ENCODE results near the gene CARD10.
"Not testable (repeated sequence)": the region's sequence is repeated elsewhere in the genome, so short reads cannot be mapped to it uniquely, and the experiment has no call there.

CARD10 gene

GRCh38 chr22:37527081-37527752 is 8.0 kb upstream of the CARD10 start:
- DNase-seq (ENCODE audit: low spot score) = not testable (repeated sequence)

- no peak for DNase-seq (ENCODE audit: low spot score)
These were observed 7.2 kb upstream of the CARD10 start for GRCh38 chr22:37526376-37526775.

DNA sequence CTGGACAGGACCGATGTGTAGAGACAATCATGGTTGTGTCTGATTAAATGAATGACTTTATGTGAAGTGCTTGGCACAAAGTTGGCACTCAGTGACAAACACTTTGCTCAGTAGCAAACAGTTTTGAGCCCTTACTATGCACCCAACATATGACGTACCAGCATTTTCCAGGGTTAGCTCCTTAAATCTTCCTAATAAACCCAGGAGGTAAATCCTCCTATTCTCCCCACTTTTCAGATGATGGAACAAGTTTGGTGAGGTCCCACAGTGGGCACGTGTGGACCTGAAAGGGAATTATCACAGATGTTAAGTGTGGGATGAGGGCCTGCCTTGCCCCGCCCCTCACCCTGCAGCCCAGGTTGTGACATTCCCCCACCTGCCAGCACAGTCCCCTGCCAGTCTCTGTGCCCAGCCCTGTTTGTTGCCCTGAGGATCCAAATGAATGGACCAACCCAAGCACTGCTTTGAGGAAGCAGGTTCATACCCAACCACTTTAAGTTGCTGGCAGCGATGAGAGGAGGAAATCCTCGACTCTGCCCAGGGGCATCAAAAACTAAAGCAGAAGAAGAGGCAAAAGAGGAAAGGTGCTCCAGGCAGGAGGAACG is 6.6 kb upstream of the CARD10 start:
- DNase-seq (ENCODE audit: low spot score) = no peak

GRCh38 chr22:37525073-37525745 is 6.0 kb upstream of the CARD10 start:
- no peak for DNase-seq (ENCODE audit: low spot score)

DNA sequence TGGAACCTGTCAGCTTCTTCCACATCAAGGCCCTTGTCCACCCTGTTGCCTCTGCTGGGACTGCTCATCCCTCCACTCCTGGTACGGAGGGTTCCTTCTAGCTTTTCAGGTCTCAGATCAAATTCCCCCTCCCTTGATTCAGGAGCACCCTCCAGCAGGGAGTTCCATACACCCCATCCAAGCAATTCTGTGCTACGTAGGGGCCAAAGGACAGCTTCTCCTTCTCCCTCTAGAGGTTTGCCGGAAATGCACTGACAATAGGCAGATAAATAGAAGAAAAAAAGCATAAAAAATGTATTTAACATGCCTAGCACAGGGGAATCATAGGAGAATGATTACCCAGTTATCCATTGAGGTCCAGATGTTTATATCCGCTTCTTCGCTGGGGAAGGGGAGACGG is 3.3 kb upstream of the CARD10 start:
- DNase-seq (ENCODE audit: low spot score) = no peak

DNA sequence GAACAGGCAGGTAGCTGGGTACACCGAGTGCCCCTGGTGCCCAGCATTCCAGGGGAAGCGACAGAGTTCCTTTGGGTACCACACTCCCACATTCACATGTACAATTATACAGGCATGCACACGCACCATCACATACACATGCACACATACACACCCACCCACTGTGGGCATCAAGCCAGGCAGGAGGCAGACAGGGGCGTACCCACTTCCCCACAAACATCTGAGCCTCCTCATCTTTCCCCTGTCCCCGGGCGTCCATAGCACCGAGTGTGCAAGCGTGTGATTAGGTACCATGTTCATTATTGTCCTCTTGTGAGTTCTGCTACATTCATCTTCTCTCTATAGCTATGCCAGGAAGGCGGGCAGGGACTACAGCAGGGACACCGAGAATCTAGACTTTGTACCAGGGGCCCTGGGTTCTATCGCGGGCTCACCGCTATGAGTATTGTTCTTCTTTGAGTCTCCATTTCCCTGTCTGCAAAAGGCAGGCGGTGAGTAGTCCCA is 2.1 kb upstream of the CARD10 start:
- DNase-seq (ENCODE audit: low spot score) = no peak

- no peak for DNase-seq (ENCODE audit: low spot score)
These were observed 1.6 kb upstream of the CARD10 start for GRCh38 chr22:37520776-37521191.

GRCh38 chr22:37518509-37519267 is 527 bp downstream of the CARD10 start:
- no peak for DNase-seq (ENCODE audit: low spot score)

DNA sequence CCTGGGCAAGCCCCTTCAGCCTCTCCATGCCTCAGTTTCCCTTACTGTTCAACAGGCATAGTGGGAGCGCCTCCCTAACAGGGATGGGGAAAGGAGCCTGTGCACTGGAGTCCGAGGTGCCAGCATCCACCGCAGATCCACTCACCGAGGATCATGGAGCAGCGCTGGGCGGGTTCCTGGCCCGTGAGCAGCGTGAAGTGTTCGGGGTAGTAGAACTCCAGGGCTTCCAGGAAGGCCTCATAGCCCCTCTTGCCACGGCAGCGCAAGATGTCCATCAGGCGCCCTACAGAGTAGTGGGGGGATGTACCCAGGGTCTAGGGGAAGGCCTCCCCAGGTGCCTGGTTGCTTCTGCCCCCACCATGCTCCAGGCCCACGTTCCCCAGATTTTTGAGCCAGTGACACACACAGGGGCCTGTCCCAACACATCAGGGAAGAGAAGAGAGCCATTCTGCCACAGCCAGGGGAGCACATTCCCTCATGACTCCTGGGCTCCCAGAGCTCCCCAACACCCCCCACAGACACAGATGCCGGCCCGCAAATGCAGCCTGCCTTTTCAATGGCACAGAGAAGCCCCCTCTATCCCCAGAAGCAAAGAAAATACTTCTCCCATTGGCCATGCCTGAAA is 1.3 kb downstream of the CARD10 start:
- no peak for DNase-seq (ENCODE audit: low spot score)

DNA sequence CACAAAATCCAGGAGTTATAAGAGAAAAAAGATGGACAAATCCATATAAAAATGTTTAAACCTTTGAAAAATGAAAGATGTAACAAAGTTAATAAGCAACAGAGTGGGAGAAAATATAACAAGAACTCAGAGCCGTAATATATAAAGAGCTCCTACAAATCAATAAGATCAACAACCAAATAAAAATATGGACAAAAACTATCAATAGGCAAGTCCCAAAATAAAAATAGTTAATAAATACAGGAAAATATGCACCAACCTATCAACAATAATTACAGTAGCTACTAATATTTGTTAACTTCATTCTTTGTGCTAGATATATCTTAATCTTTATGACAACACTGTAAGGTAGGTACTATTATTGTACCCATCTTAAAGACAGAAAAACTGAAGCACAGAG is 2.8 kb downstream of the CARD10 start:
- no peak for DNase-seq (ENCODE audit: low spot score)

- DNase-seq (ENCODE audit: low spot score) = no peak
These were observed 3.3 kb downstream of the CARD10 start for GRCh38 chr22:37515901-37516300.

GRCh38 chr22:37514526-37515051 is 4.6 kb downstream of the CARD10 start:
- DNase-seq (ENCODE audit: low spot score) = no peak

DNA sequence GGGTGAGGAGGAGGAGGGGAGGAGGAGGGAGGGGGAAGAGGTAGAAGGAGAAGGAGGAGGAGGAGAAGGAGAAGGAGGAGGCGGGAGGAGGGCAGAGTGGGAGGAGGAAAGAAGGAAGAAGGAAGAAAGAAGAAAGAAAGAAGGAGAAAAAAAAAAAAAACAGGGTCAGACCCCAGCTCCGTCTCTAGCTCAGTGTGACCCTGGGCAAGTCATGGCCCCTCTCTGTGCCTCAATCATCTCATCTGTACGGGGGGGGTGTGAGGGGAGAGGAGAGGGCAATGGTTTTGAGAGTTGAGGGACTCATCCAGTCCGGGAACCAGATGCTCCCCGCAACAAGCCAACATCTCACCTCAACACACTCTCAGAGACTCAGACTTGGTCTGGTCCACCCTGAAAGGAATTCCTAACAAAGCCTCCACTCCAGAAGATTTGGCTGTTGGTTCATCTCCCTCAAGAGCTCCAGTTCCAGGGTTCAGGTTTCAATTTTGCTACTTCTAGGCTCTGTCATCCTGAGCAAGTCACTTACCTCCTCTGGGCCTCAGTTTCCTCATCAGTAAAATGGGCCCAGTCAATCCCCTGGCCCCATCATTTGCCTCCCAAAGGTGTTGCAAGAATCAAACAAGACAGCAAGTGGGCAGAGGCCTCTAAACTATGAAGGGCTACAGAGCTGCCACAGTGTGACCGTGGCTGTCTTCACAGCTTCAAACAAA is 7.7 kb downstream of the CARD10 start:
- DNase-seq (ENCODE audit: low spot score) = no peak

DNA sequence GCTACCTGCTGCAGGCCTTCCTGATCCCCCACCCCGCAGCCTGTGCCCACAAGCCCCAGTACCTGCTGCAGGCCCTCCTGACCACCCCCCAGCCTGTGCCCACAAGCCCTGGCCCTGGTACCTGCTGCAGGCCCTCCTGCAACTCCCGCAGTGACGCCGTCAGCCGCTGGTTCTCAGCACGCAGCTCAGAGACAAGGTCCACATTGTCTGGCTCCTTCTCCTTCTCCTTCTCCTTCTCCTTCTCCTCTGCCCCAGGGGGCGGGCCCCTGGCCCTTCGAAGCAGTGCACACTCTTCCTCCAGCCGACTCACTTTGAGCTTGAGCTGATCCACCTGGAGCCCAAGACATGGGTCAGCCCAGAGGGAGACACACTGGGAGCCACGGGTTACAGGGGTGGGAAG is 9.1 kb downstream of the CARD10 start:
- no peak for DNase-seq (ENCODE audit: low spot score)

DNA sequence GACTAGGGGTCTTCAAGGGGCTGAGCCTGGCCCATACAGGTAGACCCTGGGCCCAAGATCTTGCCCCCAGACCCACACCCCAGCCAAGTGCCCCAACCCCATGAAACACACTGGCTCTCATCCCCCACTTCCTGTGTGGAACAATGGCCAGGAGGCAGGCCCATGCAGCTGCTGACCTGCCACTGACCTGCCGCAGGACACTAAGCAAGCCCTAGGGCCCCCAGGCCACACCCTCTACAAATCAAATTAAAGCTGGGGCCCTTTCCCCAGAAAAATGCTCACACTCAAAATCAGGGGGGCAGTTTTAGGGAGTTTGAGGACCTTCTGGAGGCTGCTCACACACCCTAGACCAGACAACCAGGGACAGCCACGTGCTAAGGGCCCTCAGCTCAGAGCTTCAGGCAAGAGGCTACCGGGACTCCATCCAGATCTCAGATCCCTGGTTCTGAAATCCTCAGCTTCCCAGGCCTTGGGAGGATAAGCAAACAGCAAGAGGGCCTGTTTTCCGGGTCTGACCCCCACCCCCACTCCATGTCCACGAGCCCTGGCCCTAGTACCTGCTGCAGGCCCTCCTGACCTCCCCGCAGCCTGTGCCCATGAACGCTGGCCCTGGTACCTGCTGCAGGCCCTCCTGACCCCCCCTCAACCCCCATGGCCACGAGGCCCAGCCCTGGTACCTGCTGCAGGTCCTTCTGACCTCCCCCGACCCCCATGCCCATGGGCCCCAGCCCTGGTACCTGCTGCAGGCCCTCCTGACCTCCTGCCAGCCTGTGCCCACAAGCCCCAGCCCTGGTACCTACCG is 10.0 kb downstream of the CARD10 start:
- no peak for DNase-seq (ENCODE audit: low spot score)

- no peak for DNase-seq (ENCODE audit: low spot score)
These were observed 10.7 kb downstream of the CARD10 start for GRCh38 chr22:37508431-37508992.

GRCh38 chr22:37507731-37508130 is 11.5 kb downstream of the CARD10 start:
- DNase-seq (ENCODE audit: low spot score) = no peak

- DNase-seq (ENCODE audit: low spot score) = no peak
These were observed 13.2 kb downstream of the CARD10 start for GRCh38 chr22:37505989-37506388.

DNA sequence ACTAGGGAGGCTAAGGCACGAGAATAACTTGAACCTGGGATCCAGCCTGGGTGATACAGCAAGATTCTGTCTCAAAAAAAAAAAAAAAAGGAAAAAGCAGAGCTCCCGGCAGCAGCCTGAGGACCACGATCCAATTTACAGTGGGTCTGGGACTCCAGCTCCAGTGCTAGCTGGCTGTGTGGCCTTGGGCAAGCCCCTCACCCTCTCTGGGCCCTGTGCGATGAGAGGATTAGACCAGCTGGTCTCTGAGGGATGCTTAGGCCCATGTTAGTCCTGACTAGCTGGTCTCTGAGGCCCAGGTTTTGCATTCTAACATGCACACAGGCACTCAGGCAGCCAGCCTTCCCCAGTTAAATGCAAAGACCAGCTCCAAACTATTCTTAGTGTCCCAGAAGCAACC is 13.7 kb downstream of the CARD10 start:
- DNase-seq (ENCODE audit: low spot score) = no peak

- DNase-seq (ENCODE audit: low spot score) = no peak
These were observed 14.3 kb downstream of the CARD10 start for GRCh38 chr22:37504964-37505363.
